ENCODE measurements around the gene OGFOD2. TPM values are rescaled to one million over a fixed set of nuclear protein-coding genes. Genes with fewer than 3 reads are reported as not detected.
A peak's percentile ranks its signal among the peaks of the same experiment; 100 is the strongest.

Gene OGFOD2
- total RNA-seq, 2 experiments from 2014 or later, result 13.1 to 25.0 TPM

- no peak overlapping the region for H3K4me2 ChIP-seq (ENCODE audit: low read length)
- H3K36me3 ChIP-seq (ENCODE audit: insufficient read depth, low read length), result no peaks in the 10 kb centered on the region
- no peaks in the 10 kb centered on the region for H3K9me2 ChIP-seq (ENCODE audit: insufficient read depth, low read length)
- intact Hi-C loops (cut with micrococcal nuclease; ENCODE audit: unreplicated experiment), result no loop called here
- H2AFZ ChIP-seq (ENCODE audit: low read length), result no peak overlapping the region
- no peaks in the 10 kb centered on the region for H3K79me2 ChIP-seq (ENCODE audit: insufficient read depth, low read depth, low read length)
- peak; percentile 58 for TF ChIP-seq CTCF (conservative IDR thresholded peaks at IDR 0.05; ENCODE audit: low read length)
- no peak for TF ChIP-seq EZH2phosphoT487 (IDR thresholded peaks at IDR 0.05; ENCODE audit: borderline replicate concordance, low read depth, low read length)
- BruUV-seq (replicated peaks), result no TSS peak
- no peaks in the 10 kb centered on the region for H3K9me3 ChIP-seq (ENCODE audit: low read length)
- no peak overlapping the region for H3K27ac ChIP-seq (ENCODE audit: low read depth, low read length, poor library complexity, severe bottlenecking)
- DNase-seq (ENCODE audit: low spot score), result peak; percentile 29
- H3K4me3 ChIP-seq (ENCODE audit: low read depth, low read length, poor library complexity, severe bottlenecking), result no peak overlapping the region
- ChIA-PET POLR2A (interaction anchor here (0.6 kb wide), 1 partner anchor 288 kb away, joined by 4 read pairs; no protein-coding TSS in a partner anchor), CTCF (ENCODE audit: unreplicated experiment) (no interaction called here)
- H3K4me1 ChIP-seq (ENCODE audit: insufficient read depth, low read length, poor library complexity, severe bottlenecking), result peaks cover 3% of the 10 kb centered on the region
- H4K20me1 ChIP-seq (ENCODE audit: insufficient read depth, low read length), result no peaks in the 10 kb centered on the region
These were observed 28.2 kb upstream of the OGFOD2 start for GRCh38 chr12:122946690-122947341.

DNA sequence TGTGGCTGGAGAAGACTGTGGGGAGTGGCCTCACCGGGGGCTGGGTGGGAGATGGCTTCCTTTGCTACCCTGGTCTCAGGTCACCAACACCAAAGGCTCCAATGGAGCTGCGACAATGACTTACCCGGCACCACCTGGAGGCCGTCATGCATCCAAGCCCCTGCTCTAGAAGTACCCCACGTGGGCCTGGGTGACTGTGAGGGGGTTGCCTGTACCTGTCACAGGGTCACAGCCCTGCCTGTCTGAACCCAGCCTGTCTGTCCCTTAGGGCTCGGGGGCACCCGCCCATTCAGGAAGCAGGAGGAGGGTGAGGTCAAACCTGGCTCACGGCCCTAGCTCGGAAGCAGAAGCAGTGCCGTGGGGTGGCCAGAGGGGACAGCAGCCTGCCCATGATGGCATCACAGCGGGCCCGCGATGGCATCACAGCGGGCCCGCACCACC, 27.7 kb upstream of the OGFOD2 start:
- Histone ChIP-seq H3K4me2 (ENCODE audit: low read length) (no peak overlapping the region), H3K4me1 (ENCODE audit: insufficient read depth, low read length, poor library complexity, severe bottlenecking) (peaks cover 3% of the 10 kb centered on the region), H3K4me3 (ENCODE audit: low read depth, low read length, poor library complexity, severe bottlenecking) (no peak overlapping the region), H4K20me1 (ENCODE audit: insufficient read depth, low read length) (no peaks in the 10 kb centered on the region), H3K79me2 (ENCODE audit: insufficient read depth, low read depth, low read length) (no peaks in the 10 kb centered on the region), H3K9me3 (ENCODE audit: low read length) (no peaks in the 10 kb centered on the region), H3K9me2 (ENCODE audit: insufficient read depth, low read length) (no peaks in the 10 kb centered on the region), H2AFZ (ENCODE audit: low read length) (no peak overlapping the region), H3K36me3 (ENCODE audit: insufficient read depth, low read length) (no peaks in the 10 kb centered on the region), H3K27ac (ENCODE audit: low read depth, low read length, poor library complexity, severe bottlenecking) (no peak overlapping the region)
- no peak for DNase-seq (ENCODE audit: low spot score)
- no TSS peak for BruUV-seq (replicated peaks)
- CTCF ChIA-PET (ENCODE audit: unreplicated experiment), result no interaction called here
- intact Hi-C loops (cut with micrococcal nuclease; ENCODE audit: unreplicated experiment), result no loop called here
- POLR2A ChIA-PET, result no interaction called here
- no peak for TF ChIP-seq EZH2phosphoT487 (IDR thresholded peaks at IDR 0.05; ENCODE audit: borderline replicate concordance, low read depth, low read length)
- TF ChIP-seq CTCF (conservative IDR thresholded peaks at IDR 0.05; ENCODE audit: low read length), result no peak

GRCh38 chr12:122948605-122949004, 26.4 kb upstream of the OGFOD2 start:
- ChIA-PET CTCF (ENCODE audit: unreplicated experiment) (no interaction called here), POLR2A (no interaction called here)

More at GRCh38 chr12:122948605-122949004, 26.4 kb upstream of the OGFOD2 start:
- Histone ChIP-seq H3K27ac (ENCODE audit: low read depth, low read length, poor library complexity, severe bottlenecking) (no peak overlapping the region), H3K9me2 (ENCODE audit: insufficient read depth, low read length) (no peaks in the 10 kb centered on the region), H3K36me3 (ENCODE audit: insufficient read depth, low read length) (no peaks in the 10 kb centered on the region), H3K4me2 (ENCODE audit: low read length) (no peak overlapping the region), H4K20me1 (ENCODE audit: insufficient read depth, low read length) (no peaks in the 10 kb centered on the region), H3K9me3 (ENCODE audit: low read length) (no peaks in the 10 kb centered on the region), H3K4me1 (ENCODE audit: insufficient read depth, low read length, poor library complexity, severe bottlenecking) (peaks cover 3% of the 10 kb centered on the region), H3K4me3 (ENCODE audit: low read depth, low read length, poor library complexity, severe bottlenecking) (no peak overlapping the region), H2AFZ (ENCODE audit: low read length) (no peak overlapping the region), H3K79me2 (ENCODE audit: insufficient read depth, low read depth, low read length) (no peaks in the 10 kb centered on the region)
- intact Hi-C loops (cut with micrococcal nuclease; ENCODE audit: unreplicated experiment), result no loop called here
- TF ChIP-seq CTCF (conservative IDR thresholded peaks at IDR 0.05; ENCODE audit: low read length) (no peak), EZH2phosphoT487 (IDR thresholded peaks at IDR 0.05; ENCODE audit: borderline replicate concordance, low read depth, low read length) (no peak)
- BruUV-seq (replicated peaks), result no TSS peak
- DNase-seq (ENCODE audit: low spot score), result no peak
